LHCN-M2 (cell line): ENCODE measurements around the gene MEGF6. TPM values are rescaled to one million over a fixed set of nuclear protein-coding genes. Genes with fewer than 3 reads are reported as not detected.

Experiments used
- DNase-seq: peaks from one replicate; pipeline ENCODE4 v3.0.0-alpha.2; 2012; ENCODE audit warnings: low read depth
- polyA plus RNA-seq: library from polyadenylated mRNA; unstranded; fragments of >200 nt; gene quantifications from one replicate; pipeline ENCODE4 v1.2.1, GENCODE V29; 2012; ENCODE audit warnings: missing spikeins
- total RNA-seq: library from RNA; depleted of rRNA; stranded (reverse); fragments of >200 nt; gene quantifications from 2 replicates; pipeline ENCODE4 v1.2.3, GENCODE V29; 2014; rRNA removed

Gene MEGF6
- 0.11 and 0.26 TPM in 2 replicates for total RNA-seq
- 4.6 TPM for polyA plus RNA-seq

GRCh38 chr1:3611170-3612019 lies at the start of gene MEGF6:
Gene MEGF6 (minus strand): TSS chr1:3611508. CDS start chr1:3611268, 240 bp downstream.
- DNase-seq: no peak

GRCh38 chr1:3660704-3661103 lies 49.4 kb upstream of the MEGF6 start:
- DNase-seq: no peak

GRCh38 chr1:3659093-3659492 lies 47.8 kb upstream of the MEGF6 start:
- DNase-seq: no peak

- no peak for DNase-seq
Observed at GRCh38 chr1:3658231-3658615, 46.9 kb upstream of the MEGF6 start.

GRCh38 chr1:3657578-3658230 lies 46.4 kb upstream of the MEGF6 start:
- DNase-seq: no peak

GRCh38 chr1:3657096-3657475 lies 45.8 kb upstream of the MEGF6 start:
- DNase-seq: no peak

- no peak for DNase-seq
Observed at GRCh38 chr1:3656450-3657095, 45.3 kb upstream of the MEGF6 start.

GRCh38 chr1:3654549-3655281 lies 43.4 kb upstream of the MEGF6 start:
- no peak for DNase-seq

GRCh38 chr1:3653286-3653618 lies 41.9 kb upstream of the MEGF6 start:
- DNase-seq: no peak

GRCh38 chr1:3652548-3653285 lies 41.4 kb upstream of the MEGF6 start:
- no peak for DNase-seq

- no peak for DNase-seq
Observed at GRCh38 chr1:3651930-3652547, 40.7 kb upstream of the MEGF6 start, which contains the start of gene TP73. Gene TP73 (plus strand): TSS chr1:3652516. CDS start chr1:3682366, 29,850 bp downstream.

- no peak for DNase-seq
Observed at GRCh38 chr1:3651026-3651929, 40.0 kb upstream of the MEGF6 start.

GRCh38 chr1:3650248-3651025 lies 39.1 kb upstream of the MEGF6 start:
- DNase-seq: no peak

- DNase-seq: peak; percentile 83
Observed at GRCh38 chr1:3649342-3650247, 38.3 kb upstream of the MEGF6 start, which contains the start of gene WRAP73. Gene WRAP73 (minus strand): TSS chr1:3650103. CDS start chr1:3649999, 104 bp downstream.

- no peak for DNase-seq
Observed at GRCh38 chr1:3646596-3646995, 35.3 kb upstream of the MEGF6 start.

GRCh38 chr1:3645666-3646355 lies 34.5 kb upstream of the MEGF6 start:
- DNase-seq: no peak

- no peak for DNase-seq
Observed at GRCh38 chr1:3645247-3645646, 33.9 kb upstream of the MEGF6 start.
